Esophagus muscularis mucosa (tissue), 4 donors: Measurements from ENCODE around the gene INPP4B.

Experiments
- CTCF ChIP-seq, 3 experiments: fragments of 200-600 bp in 2 of 3; fragments of 450-650 bp in 1 of 3; sonication (generic) in 2 of 3; IDR thresholded peaks; one replicate each; pipeline ENCODE4 v1.5.1; 2017 to 2019; ENCODE audit warnings: antibody characterized with exemption in 3 of 3, mild to moderate bottlenecking in 2 of 3, moderate library complexity in 1 of 3
- EP300 ChIP-seq: sonication (generic); formaldehyde crosslinking; IDR thresholded peaks from one replicate; pipeline ENCODE4 v1.6.1; 2017; ENCODE audit warnings: antibody characterized with exemption
- POLR2A ChIP-seq: fragments of 450-650 bp; IDR thresholded peaks from one replicate; pipeline ENCODE4 v1.6.1; 2017; ENCODE audit warnings: antibody characterized with exemption, moderate library complexity, mild to moderate bottlenecking, low read depth
- POLR2AphosphoS5 ChIP-seq, 2 donors: sonication (generic); formaldehyde crosslinking; IDR thresholded peaks; one replicate each; pipeline ENCODE4 v1.6.1; 2017; ENCODE audit warnings: antibody characterized with exemption in 2 of 2

- TF ChIP-seq POLR2AphosphoS5 (IDR thresholded peaks at IDR 0.05), result no peak
- TF ChIP-seq POLR2A, result no peak
- no peak for TF ChIP-seq CTCF (IDR thresholded peaks at IDR 0.05)
- no peak for TF ChIP-seq EP300
These were observed 742.1 kb downstream of the INPP4B start for GRCh38 chr4:142104041-142104440.
